Fibroblast of mammary gland (primary cell): Measurements from ENCODE around the gene BABAM1.

ENCODE experiments used
- DNase-seq: peaks from one replicate; pipeline ENCODE4 v3.0.0-alpha.2; 2010; ENCODE audit warnings: low read depth
- H3K4me3 ChIP-seq: 2 replicates; pipeline ENCODE4 v1.5.1; 2011; ENCODE audit warnings: low read depth, mild to moderate bottlenecking, low read length, moderate library complexity; ENCODE audit not compliant: control insufficient read depth
- TF ChIP-seq, protein P1 (sequence below): conservative IDR thresholded peaks from 2 replicates; pipeline ENCODE4 v1.5.1; 2011; ENCODE audit warnings: low read depth, low read length, inconsistent platforms; ENCODE audit not compliant: control insufficient read depth, insufficient read depth

Gene BABAM1

DNA sequence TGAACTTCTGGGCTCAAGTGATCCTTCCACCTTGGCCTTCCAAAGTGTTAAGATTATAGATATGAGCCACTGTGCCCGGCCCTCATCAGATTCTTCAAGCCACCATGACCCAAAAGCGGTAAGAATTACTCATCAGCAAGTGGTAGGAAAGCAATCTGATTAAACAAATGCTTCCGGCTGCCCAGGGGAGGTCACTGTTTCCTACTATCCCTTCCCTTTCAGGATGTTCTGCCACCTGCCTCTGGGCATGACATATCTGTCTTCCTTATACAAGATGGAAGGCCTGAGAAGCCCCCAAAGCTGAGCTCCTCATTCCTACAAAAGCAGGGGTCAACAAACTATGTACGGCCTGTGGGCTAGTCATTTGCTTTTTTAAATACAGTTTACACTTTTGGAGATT, 29.0 kb downstream of the BABAM1 start:
- no peak overlapping the region for H3K4me3 ChIP-seq
- TF ChIP-seq, protein P1, sequence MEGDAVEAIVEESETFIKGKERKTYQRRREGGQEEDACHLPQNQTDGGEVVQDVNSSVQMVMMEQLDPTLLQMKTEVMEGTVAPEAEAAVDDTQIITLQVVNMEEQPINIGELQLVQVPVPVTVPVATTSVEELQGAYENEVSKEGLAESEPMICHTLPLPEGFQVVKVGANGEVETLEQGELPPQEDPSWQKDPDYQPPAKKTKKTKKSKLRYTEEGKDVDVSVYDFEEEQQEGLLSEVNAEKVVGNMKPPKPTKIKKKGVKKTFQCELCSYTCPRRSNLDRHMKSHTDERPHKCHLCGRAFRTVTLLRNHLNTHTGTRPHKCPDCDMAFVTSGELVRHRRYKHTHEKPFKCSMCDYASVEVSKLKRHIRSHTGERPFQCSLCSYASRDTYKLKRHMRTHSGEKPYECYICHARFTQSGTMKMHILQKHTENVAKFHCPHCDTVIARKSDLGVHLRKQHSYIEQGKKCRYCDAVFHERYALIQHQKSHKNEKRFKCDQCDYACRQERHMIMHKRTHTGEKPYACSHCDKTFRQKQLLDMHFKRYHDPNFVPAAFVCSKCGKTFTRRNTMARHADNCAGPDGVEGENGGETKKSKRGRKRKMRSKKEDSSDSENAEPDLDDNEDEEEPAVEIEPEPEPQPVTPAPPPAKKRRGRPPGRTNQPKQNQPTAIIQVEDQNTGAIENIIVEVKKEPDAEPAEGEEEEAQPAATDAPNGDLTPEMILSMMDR: no peak
- peak; percentile 30 for DNase-seq

GRCh38 chr19:17296976-17297375, 29.7 kb downstream of the BABAM1 start:
- TF ChIP-seq, protein P1: no peak

DNA sequence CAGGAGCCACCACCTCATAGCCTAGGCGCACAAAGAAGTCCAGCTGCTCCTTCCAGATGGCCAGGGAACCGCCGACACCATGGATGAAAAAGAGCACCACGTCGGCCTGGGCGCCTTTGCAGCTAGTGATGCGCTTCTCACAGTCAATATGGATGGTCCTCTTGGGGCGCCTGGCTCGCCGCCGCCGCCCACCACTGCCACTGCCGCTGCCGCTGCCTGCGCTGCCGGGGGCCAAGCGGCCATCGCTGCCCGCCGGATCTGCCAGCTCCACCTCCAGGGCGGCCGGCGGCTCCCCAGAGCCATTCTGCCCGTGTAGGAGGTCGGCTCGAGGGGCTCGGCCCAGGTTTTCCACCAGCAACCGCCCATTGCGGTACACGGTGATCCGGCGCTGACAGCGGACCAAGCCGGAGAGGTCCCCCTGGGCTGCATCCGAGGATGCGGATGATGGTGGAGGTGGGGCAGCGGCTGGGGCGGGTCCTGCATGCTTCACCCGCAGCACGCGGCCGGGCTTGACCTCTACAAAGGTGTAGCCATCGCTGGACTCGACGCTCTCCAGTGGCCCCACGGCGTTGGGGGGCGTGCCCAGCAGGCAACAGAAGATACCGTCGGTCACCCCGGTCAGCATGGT, 33.9 kb downstream of the BABAM1 start:
- TF ChIP-seq, protein P1: no peak
- H3K4me3 ChIP-seq: no peak overlapping the region
- DNase-seq: no peak

More at GRCh38 chr19:17296976-17297375, 29.7 kb downstream of the BABAM1 start:
- H3K4me3 ChIP-seq: no peak overlapping the region
- no peak for DNase-seq

GRCh38 chr19:17302391-17303166, 35.3 kb downstream of the BABAM1 start:
- TF ChIP-seq, protein P1: no peak
- no peak for DNase-seq
- peak overlapping the region; percentile 62 for H3K4me3 ChIP-seq

- peak within 1 kb of the TSS; percentile 62 for H3K4me3 ChIP-seq
- TF ChIP-seq, protein P1: no peak
Measured at GRCh38 chr19:17303167-17303939, 36.1 kb downstream of the BABAM1 start, which contains the start of gene ABHD8. Gene ABHD8, minus strand, starts transcription at chr19:17303425. Its CDS starts 1,809 bp downstream, at chr19:17301616.

DNA sequence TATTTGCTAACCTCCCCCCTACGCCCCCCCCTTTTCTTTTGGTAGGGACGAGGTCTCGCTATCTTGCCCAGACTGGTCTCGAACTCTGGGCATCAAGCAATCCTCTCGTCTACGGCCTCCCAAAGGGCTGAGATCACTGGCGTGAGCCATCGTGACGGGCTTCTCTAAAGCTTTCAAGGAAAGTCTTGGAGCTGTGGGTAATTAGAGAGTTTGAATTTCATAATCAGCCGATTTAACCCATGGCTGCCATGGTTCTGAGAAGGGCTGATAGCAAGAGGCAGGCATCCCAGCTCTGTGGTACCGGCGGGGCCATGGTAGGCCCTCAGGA, 36.7 kb downstream of the BABAM1 start:
- DNase-seq: peak; percentile 40
- no peak overlapping the region for H3K4me3 ChIP-seq

More at GRCh38 chr19:17303167-17303939, 36.1 kb downstream of the BABAM1 start, which contains the start of gene ABHD8:
- peak; percentile 94 for DNase-seq

More for the DNA sequence above, 36.7 kb downstream of the BABAM1 start:
- TF ChIP-seq, protein P1: no peak
